CD14-positive monocyte (primary cell): Measurements from ENCODE around the gene CYP4F12. TPM values are rescaled to one million over a fixed set of nuclear protein-coding genes. Genes with fewer than 3 reads are reported as not detected.

Experiments
- DNase-seq, 3 donors: peaks; one replicate each; pipeline ENCODE4 v3.0.0-alpha.2; 2011 to 2022
- H2AFZ ChIP-seq: 2 replicates; pipeline ENCODE4 v1.6.0; 2012; ENCODE audit warnings: mild to moderate bottlenecking, low read depth, low read length, inconsistent platforms; ENCODE audit not compliant: insufficient read depth, poor library complexity, severe bottlenecking
- H3K27ac ChIP-seq, 2 donors: 1 replicate in 1 of 2; 2 replicates in 1 of 2; pipeline ENCODE4 v1.5.1; 2012 to 2013; ENCODE audit warnings: low read length in 2 of 2, control low read depth in 1 of 2, inconsistent platforms in 1 of 2, low read depth in 1 of 2, mild to moderate bottlenecking in 1 of 2
- H3K27me3 ChIP-seq, 2 donors: one replicate each; pipeline versions ENCODE4 v1.6.0 to v1.6.1; 2011 to 2013; ENCODE audit warnings: low read length in 2 of 2; ENCODE audit not compliant: control insufficient read depth in 2 of 2, insufficient read depth in 2 of 2
- H3K36me3 ChIP-seq, 2 donors: replicated peaks in 1 of 2; 1 replicate in 1 of 2; 2 replicates in 1 of 2; pipeline versions ENCODE4 v1.5.1 to v1.6.1; 2012 to 2013; ENCODE audit warnings: low read length in 2 of 2, control low read depth in 1 of 2, inconsistent platforms in 1 of 2, mild to moderate bottlenecking in 1 of 2; ENCODE audit not compliant: insufficient read depth in 2 of 2, control insufficient read depth in 1 of 2
- H3K4me1 ChIP-seq, 2 donors: 1 replicate in 1 of 2; 2 replicates in 1 of 2; pipeline versions ENCODE4 v1.5.1 to v1.6.1; 2012 to 2013; ENCODE audit warnings: low read length in 2 of 2, control low read depth in 1 of 2, inconsistent platforms in 1 of 2, mild to moderate bottlenecking in 1 of 2, moderate library complexity in 1 of 2; ENCODE audit not compliant: insufficient read depth in 2 of 2, control insufficient read depth in 1 of 2
- H3K4me2 ChIP-seq: replicated peaks from 2 replicates; pipeline ENCODE3; 2012; ENCODE audit warnings: low read length, moderate library complexity, mild to moderate bottlenecking; ENCODE audit not compliant: poor library complexity, severe bottlenecking; ENCODE audit errors: extremely low read depth
- H3K4me3 ChIP-seq, 3 experiments: fragments of 200-600 bp in 1 of 3; sonication (generic) in 1 of 3; replicated peaks in 1 of 3; 1 replicate in 2 of 3; 2 replicates in 1 of 3; pipeline ENCODE4 v1.5.1; 2011 to 2013; ENCODE audit warnings: low read length in 3 of 3, mild to moderate bottlenecking in 3 of 3, control low read depth in 2 of 3, low read depth in 2 of 3, inconsistent platforms in 1 of 3, moderate library complexity in 1 of 3
- H3K79me2 ChIP-seq: 2 replicates; pipeline ENCODE4 v1.6.0; 2012; ENCODE audit warnings: mild to moderate bottlenecking, control low read depth, inconsistent platforms, low read length, moderate library complexity; ENCODE audit not compliant: insufficient read depth
- H3K9ac ChIP-seq: 2 replicates; pipeline ENCODE4 v1.6.0; 2017; ENCODE audit warnings: low read length, mild to moderate bottlenecking; ENCODE audit not compliant: insufficient read depth, poor library complexity, severe bottlenecking
- H3K9me3 ChIP-seq, 2 donors: replicated peaks in 1 of 2; 1 replicate in 1 of 2; 2 replicates in 1 of 2; pipeline versions ENCODE4 v1.5.1 to v1.6.1; 2012 to 2013; ENCODE audit warnings: low read length in 2 of 2, control low read depth in 1 of 2; ENCODE audit not compliant: control insufficient read depth in 1 of 2, insufficient read depth in 1 of 2
- H4K20me1 ChIP-seq: 2 replicates; pipeline ENCODE4 v1.6.0; 2012; ENCODE audit warnings: mild to moderate bottlenecking, low read length, control low read depth, moderate library complexity; ENCODE audit not compliant: insufficient read depth
- H3K27ac Mint-ChIP-seq, 7 donors: one replicate each; pipeline ENCODE4 v1.8.0; 2020; ENCODE audit warnings: mild to moderate bottlenecking in 7 of 7, mixed read lengths in 7 of 7, moderate library complexity in 6 of 7, inconsistent platforms in 2 of 7
- H3K27me3 Mint-ChIP-seq, 3 donors: one replicate each; pipeline ENCODE4 v1.8.0; 2021 to 2022; ENCODE audit warnings: low read depth in 3 of 3, mild to moderate bottlenecking in 3 of 3, mixed read lengths in 3 of 3, moderate library complexity in 3 of 3, inconsistent platforms in 1 of 3
- H3K36me3 Mint-ChIP-seq, 2 donors: one replicate each; pipeline ENCODE4 v1.8.0; 2020; ENCODE audit warnings: mixed read lengths in 2 of 2, inconsistent platforms in 1 of 2, mild to moderate bottlenecking in 1 of 2
- H3K4me1 Mint-ChIP-seq: one replicate; pipeline ENCODE4 v1.8.0; 2020; ENCODE audit warnings: mild to moderate bottlenecking, mixed read lengths
- H3K4me3 Mint-ChIP-seq, 2 donors: one replicate each; pipeline ENCODE4 v1.8.0; 2020; ENCODE audit warnings: mild to moderate bottlenecking in 2 of 2, mixed read lengths in 2 of 2, moderate library complexity in 1 of 2
- H3K9me3 Mint-ChIP-seq, 7 donors: one replicate each; pipeline ENCODE4 v1.8.0; 2020 to 2022; ENCODE audit warnings: mixed read lengths in 7 of 7, mild to moderate bottlenecking in 6 of 7, moderate library complexity in 6 of 7, inconsistent platforms in 2 of 7
- CTCF ChIP-seq: fragments of 200-600 bp; IDR thresholded peaks from one replicate; pipeline ENCODE4 v1.8.0; 2022; ENCODE audit warnings: antibody characterized with exemption, mild to moderate bottlenecking
- WGBS: methylation state at CpG from one replicate; pipeline ENCODE4 v1.1.5; 2013; ENCODE audit warnings: missing lambda C conversion rate; ENCODE audit not compliant: insufficient coverage; 5-methylcytosine and 5-hydroxymethylcytosine counted together
- intact Hi-C, 2 donors: fragments of 100-400 bp; cut with micrococcal nuclease; formaldehyde crosslinking; loops; one replicate each; pipeline versions ENCODE4 v1.15.0 to v1.15.1; 2023
- polyA plus RNA-seq, 3 donors: library from polyadenylated mRNA; depleted of rRNA in 1 of 3; unstranded in 2 of 3; stranded (reverse) in 1 of 3; fragments of 300-500 nt in 2 of 3; fragments of >200 nt in 1 of 3; fragmentation: Illumina TruSeq in 2 of 3; gene quantifications; 1 replicate in 2 of 3; 2 replicates in 1 of 3; pipeline ENCODE4 v1.2.3, GENCODE V29; 2012 to 2021

CYP4F12 gene
- polyA plus RNA-seq, 3 donors = 0.09 TPM; not detected in 2

- H3K27me3 Mint-ChIP-seq = peaks cover 3 to 6% (median 5%) of the 10 kb centered on the region in 3 donors
- no peak overlapping the region for H3K4me2 ChIP-seq
- H3K79me2 ChIP-seq = no peaks in the 10 kb centered on the region
- peaks cover 24 to 27% of the 10 kb centered on the region in 2 donors for H3K4me1 ChIP-seq
- 33% methylated on average over 1 of the region's 3 CpGs for WGBS
- peak overlapping the region in 1 of 7 donors; percentile 24 for H3K27ac Mint-ChIP-seq
- H3K4me3 Mint-ChIP-seq = no peak overlapping the region
- H3K9me3 Mint-ChIP-seq = peaks cover 0 to under 1% (median 0%) of the 10 kb centered on the region in 7 donors
- no peaks in the 10 kb centered on the region for H3K36me3 ChIP-seq
- intact Hi-C loops = no loop called here
- no peak for TF ChIP-seq CTCF
- H2AFZ ChIP-seq = no peak overlapping the region
- no peak for DNase-seq
- H3K9me3 ChIP-seq = no peaks in the 10 kb centered on the region
- peaks cover 21% of the 10 kb centered on the region for H3K4me1 Mint-ChIP-seq
- no peaks in the 10 kb centered on the region for H4K20me1 ChIP-seq
- no peaks in the 10 kb centered on the region for H3K36me3 Mint-ChIP-seq
- H3K27ac ChIP-seq = no peak overlapping the region
- no peak overlapping the region for H3K9ac ChIP-seq
- no peaks in the 10 kb centered on the region for H3K27me3 ChIP-seq
- no peak overlapping the region for H3K4me3 ChIP-seq
Measured at GRCh38 chr19:15669440-15669839, 3.4 kb upstream of the CYP4F12 start.

- Histone ChIP-seq H3K9me3 (no peaks in the 10 kb centered on the region), H4K20me1 (no peaks in the 10 kb centered on the region), H3K9ac (no peak overlapping the region), H3K36me3 (no peaks in the 10 kb centered on the region), H2AFZ (no peak overlapping the region), H3K4me1 (peaks cover 24 to 27% of the 10 kb centered on the region in 2 donors), H3K4me2 (no peak overlapping the region), H3K4me3 (no peak overlapping the region), H3K79me2 (no peaks in the 10 kb centered on the region), H3K27me3 (no peaks in the 10 kb centered on the region), H3K27ac (no peak overlapping the region)
- WGBS = 60% methylated on average over 2 of the region's 4 CpGs
- intact Hi-C loops = no loop called here
- TF ChIP-seq CTCF = no peak
- Mint-ChIP-seq H3K36me3 (no peaks in the 10 kb centered on the region), H3K27ac (peak overlapping the region in 1 of 7 donors; percentile 9), H3K4me3 (no peak overlapping the region), H3K4me1 (peaks cover 21% of the 10 kb centered on the region), H3K9me3 (peaks cover 0 to 1% (median 0%) of the 10 kb centered on the region in 7 donors), H3K27me3 (peaks cover 2 to 4% (median 3%) of the 10 kb centered on the region in 3 donors)
- peak in 1 of 3 donors; percentile 9 for DNase-seq
Measured at GRCh38 chr19:15669891-15670290, 3.0 kb upstream of the CYP4F12 start.
